Kidney capillary endothelial cell (primary cell): ENCODE data around the gene NPTXR.
"Not testable (repeated sequence)": the region's sequence is repeated elsewhere in the genome, so short reads cannot be mapped to it uniquely, and the experiment has no call there.

Source experiments
- DNase-seq: peaks from one replicate; pipeline ENCODE4 v3.0.0-alpha.2; 2018; ENCODE audit warnings: low spot score

The NPTXR gene

DNA sequence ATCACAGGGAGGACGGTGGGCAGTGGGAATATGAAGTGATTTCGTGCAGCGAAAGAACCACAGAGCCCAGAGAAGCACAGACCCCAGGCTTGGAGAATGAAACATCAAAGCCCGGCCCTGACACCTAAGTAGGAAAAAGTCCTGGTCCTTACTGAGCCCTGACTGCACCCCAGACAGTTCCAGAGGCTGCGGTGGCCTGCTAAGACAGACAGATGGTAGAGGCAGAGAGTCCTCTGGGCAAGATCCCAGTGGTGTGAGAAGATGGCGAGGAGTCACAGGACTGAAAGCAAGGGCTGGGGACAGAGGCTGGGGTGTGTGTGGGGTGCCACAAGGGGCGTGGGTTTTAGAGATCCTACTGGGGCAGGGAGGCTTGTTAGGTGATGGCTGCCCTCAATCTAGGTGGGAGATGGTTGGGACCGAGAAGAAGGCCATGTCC lies 24.5 kb upstream of the NPTXR start:
- no peak for DNase-seq

DNA sequence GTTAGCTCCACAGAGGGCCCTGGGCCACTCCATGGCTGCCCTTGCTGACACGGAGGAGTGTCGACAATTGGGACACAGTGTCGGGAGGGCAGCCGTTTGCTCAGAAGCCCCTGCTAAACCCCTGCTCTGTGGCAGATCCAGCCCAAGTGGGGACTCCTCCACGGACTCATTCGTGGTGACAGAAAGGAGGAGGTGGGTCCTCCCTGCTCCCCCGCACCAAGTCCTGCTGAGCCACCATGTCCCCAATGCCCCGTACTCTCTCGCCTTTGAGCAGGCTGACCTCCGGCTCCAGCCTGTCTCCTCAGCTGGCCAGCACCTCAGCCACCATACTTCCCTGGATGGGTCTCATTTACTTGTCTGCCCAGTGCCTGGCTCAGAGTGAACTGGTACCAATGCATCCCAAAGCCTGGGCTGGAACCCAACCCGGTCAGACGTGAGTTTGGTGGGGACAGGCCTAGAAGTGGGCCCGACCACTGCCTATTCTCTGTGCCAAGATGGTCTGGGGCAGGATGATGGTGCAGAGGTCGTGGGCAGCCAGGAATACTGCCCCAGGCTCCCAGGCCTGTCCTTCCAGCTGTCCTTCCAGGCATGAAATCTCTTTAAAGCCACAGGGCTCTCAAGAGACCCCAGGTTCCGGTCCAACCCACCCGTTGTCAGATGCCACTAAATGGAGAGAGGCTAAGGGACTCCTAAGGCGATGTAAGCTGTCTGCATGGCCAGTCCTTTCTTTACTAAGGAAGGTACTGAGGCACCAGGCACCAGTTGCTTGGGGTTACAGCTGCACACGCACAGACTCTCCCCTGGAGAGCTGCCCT lies 23.9 kb upstream of the NPTXR start:
- no peak for DNase-seq

DNA sequence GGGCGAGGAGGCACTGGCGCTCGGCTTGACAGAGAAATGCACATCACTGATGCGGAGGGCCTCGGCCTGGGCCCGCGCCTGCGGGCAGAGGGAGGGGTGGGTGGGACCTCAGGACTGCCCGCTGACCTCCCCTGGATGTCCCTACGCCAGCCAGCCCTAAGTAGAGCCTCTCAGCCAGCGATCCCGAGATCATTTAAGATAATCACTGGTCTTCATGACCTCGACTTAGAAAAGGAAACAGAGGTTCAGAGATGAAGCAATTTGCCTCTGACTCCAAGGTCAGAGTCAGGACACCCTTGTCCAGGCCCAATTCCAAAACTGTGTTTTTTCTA lies 23.3 kb upstream of the NPTXR start:
- no peak for DNase-seq

DNA sequence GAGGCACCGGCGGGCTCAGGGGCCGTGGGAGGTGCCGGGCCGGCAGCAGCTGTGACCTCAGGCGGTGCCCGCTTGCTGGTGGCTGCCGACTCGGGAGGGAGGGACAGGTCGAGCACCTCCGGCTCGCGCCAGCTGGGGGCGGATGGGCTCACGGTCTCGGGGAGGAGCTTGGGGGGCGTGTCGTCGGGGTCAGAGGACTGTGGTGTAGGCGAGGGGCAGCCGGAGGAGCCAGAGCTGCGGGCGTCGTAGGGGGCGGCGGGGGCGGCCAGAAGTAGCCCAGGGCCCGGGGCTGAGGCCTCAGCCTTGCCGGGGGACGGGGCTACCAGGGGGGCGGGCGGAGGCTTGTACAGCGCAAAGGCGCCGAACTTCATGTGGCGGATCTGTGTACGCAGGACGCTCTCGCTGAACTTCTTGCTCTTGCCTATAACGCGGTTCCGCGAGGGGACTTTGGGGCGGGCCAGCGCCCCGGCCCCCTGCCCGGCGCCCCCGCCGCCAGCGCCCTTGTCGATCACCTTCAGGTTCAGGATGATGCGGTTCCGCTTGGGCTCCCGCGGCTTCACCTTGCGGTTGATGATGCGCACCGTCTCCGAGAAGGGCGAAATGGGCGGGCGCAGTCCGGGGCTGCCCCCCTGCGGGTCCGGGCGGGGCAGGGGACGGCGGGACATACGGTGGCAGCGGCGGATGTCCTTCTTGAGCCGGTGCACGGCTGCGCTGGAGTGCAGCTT lies 22.7 kb upstream of the NPTXR start:
- DNase-seq = no peak

DNA sequence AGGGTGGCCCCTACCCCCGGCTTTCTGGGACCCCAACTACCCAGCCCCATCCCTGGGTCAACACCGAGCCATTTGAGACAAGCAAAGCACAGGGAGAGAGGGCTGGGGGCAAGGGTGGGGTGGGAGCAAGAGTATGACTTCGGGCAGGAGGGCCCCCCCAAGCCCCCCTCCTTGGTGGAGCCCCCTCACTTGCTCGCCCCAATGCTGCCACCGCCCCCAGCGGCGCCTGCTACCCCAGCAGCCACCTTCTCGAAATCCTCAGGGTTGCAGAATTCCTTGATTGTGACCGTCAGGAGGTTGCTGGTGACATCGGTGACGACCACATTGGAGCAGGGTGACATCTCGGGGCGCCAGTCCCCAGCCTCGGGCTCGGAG lies 22.2 kb upstream of the NPTXR start:
- no peak for DNase-seq

DNA sequence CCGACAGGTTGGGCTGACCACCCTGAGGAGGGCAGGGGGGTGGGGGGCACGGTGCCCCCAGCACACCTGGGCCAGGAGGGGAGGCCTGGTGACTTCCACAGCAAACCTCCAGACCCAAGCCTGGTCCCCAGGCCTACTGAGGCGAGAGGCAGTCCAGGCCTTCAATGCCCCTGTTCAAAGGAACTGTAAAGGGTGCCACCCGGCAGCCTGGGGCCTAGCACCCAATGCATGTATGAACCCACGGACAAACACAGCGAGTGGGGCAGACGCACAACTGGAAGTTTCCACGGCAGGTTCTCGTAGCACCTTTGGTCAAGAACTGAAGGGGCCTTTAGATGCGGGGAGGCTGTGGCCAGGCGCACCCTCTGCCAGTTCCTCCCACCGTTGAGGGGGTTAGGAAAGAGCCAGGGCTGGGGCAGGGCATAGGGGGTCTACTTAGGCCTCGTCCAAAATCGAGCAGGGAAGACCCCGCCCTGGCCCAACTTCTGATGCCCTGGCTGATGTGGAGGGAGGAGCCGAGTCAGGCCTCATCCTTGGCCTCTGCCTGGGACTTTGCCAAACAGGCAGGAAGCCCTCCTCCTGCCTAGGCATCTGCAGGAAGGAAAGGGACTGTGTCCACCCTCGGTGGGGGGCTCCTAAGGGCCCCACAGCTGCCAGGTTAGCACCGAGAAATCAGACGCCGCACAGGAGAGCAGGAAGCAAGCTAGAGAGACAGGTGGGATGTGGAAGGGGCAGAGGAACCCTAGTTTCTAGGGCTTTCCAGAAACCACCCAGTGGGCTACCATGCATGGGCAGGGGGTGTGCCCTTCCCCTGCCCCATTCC lies 21.6 kb upstream of the NPTXR start:
- no peak for DNase-seq

DNA sequence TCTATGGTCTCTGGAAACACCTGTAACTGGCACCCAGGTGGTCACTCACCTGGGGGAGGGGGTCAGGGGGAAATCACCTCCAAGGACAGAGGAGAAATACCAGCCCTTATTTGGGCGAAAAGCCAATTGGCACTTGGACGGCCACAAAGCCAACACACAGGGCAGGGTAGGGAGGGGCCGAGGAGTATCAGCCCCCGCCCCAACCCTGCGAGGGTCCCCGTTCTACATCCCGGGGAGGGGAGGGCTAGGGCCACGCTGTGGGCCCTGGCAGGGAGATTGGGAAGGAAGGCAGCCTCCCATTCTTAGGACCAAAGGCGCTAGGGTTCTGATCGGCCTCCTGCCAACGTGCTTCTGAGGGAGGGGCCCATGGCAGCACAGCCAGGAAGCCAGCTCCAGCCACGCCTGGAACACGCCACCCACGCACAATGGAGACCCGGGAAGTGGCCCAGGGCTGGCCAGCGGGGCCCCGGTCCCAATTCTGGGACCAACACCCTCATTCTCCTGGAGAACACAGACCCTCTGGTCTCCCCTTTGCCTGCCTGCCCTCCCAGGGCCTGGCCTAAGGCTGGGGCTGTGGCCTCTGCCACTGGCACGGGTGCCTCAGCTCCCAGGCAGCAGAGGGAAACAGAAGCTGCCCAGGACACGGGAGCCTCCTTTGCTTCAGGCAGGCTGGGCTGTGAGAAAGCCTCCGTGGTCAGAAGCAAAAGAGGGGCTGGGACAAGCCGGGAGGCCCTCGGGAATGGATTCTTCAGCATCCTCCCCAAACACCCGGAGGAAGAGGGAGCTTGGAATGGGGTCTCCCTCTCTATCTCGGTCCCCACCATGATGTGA lies 20.7 kb upstream of the NPTXR start:
- no peak for DNase-seq

DNA sequence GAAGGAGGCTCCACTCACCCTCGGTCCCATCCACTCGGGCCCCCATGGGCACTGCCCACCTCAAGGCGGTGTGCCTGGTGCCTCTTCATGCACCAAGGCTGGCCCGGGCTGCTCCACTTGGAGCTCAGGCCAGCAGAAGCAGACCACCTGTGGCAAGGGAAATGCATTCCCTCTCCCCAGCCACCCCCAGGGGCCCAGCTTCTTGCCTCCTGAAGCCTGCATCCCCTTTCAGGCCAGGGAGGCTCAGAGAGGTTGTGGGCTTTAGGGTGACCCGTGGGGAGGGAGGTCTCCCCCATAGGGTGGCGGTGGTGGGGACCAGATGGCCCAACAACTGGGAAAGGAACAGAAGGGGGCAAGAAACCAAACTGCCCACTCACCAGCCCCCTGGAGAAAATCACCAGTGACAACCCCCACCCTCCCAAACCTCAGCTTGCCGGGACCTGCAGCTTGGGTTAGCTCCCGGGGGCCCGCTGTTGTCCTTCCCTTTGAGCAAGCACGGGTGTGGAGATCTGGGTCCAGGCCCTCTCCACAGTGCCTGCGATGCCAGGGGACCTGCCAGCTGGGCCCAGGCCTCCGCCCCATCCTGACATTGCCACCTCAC lies 19.8 kb upstream of the NPTXR start:
- DNase-seq = no peak

DNA sequence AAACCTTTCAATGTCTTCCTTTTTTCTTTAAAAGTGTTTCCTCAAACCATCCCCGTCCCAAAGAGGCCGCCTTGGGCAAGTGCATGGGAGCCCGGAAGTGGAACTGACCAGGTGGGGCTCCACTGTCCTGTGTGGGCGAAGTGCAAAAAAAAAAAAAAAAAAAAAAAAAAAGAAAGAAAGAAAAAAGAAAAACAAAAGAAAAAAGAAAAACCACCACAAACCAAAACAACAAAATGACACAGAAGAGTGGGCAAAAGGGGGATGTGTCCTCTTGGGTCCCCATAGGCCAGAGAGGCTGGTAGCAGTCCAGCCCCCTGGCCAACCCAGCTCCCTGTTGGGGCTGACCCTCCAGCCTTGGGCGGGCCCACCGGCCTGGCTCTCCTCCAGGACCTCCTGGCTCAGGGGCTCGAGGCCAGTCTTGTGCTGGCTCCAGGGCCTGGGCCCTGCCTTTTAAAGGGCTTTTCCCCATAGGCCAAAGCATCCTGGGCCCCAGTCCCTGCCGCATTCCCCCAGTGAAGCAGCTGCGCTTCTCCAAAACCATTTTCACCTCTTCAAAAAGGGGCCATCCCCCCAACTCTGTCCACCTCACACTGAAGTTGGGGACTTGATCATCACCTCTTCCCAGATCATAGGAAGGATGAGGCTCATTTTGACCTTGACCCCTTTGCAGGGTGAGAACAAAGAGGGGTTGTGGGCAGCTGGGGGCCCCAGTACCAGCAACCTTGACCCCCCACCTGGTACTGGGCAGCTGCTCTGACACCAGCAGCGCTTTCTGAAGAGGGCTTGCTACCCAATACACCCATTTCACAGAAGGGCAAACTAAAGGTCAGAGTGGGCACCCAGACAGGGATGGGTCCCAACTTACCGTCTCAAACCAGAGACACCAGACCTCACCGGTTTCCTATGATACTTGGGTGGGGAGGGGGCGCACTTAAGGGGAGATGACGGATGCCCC lies 18.8 kb upstream of the NPTXR start:
- no peak for DNase-seq

DNA sequence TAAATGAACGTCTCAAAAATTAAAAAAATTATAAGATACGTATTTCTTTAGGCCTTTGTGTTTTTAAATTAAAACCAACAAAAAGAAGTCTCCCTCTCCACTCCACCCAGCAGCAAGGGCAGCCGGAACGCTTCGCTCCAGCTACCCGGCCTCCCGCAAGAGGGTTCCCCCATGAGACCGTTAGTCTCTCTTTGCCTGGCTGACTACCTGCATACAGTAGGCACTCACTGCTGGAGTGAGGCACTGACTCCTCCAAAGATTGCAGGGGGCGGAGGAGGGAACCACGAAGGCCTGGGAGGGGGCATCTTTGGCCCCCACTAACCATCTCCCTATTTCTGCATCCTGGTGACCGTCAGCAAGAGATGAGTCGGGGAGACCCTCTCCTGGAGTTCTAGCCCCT lies 18.1 kb upstream of the NPTXR start:
- no peak for DNase-seq

DNA sequence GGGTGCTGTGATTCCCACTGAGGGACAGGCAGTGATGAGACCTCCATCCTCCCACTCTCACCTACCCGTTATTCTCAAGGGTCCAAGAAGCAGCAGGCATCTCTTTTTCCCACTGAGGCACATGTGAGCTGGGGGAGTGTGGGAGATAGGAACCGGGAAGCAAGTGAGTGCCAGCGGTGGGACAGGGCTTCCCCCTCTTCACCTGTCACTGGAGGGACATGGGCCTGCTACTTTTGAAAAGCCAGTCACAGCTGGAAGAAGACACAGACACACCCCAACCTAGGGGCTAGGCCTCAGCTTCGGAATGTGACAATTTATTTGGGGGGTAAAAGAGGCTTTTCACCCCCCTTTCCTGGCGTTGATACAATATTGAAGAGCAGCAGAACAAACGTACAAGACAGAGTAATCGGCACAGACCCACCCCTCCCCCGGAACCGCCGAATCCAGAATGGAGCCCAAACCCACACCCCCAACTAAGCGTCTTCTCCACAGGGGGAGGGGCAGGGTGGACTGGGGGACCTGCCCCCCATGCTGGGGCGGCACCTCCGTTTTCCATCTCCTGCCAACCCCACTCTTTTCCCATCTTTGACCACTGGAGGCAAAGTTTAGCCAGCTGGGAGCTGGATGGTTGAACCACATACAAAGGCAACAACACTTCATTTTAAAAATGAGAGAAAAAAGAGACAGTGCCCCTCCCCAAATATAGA lies 17.5 kb upstream of the NPTXR start:
- DNase-seq = no peak

DNA sequence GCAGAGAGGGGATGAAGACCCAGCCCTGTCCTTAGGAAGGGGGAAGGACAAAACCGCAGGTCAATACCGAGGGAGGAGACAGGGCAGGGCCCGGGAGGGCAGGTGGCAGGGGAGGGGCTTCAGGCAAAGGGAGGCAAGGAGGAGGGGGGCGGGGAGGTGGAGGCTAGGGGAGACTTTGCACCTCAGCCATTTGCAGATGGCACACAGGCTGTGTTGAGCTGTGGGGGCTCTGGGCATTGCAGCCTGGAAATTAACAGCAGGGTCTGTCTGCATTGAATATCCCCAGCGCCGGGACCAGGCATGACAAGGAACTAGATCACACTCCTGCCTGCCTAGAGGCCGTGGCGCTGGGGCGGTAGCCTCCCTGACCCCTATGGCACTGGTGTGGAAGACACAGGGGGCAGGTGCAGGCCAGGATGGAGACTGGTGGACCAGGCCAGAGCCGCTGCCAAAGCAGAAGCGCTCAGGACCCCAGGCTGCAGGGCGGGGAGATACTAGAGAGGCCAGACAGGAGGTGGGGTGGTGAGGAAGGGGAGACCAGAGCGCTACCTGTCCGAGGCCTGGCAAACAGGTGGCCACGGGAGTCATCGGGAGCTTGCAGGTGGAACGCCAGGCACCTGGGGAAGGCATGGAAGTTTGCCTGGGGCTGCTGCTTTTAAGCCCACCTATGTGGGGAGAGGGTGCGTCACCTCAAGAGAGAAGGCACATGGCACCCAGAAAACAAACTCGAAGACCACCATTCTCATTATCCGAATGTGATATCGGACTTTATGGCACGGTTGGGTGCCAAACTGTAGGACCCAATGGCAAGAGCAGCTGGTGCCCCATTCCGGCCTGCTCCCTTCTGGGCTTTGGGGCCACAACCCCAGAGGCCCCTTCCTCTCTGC lies 16.7 kb upstream of the NPTXR start:
- no peak for DNase-seq

DNA sequence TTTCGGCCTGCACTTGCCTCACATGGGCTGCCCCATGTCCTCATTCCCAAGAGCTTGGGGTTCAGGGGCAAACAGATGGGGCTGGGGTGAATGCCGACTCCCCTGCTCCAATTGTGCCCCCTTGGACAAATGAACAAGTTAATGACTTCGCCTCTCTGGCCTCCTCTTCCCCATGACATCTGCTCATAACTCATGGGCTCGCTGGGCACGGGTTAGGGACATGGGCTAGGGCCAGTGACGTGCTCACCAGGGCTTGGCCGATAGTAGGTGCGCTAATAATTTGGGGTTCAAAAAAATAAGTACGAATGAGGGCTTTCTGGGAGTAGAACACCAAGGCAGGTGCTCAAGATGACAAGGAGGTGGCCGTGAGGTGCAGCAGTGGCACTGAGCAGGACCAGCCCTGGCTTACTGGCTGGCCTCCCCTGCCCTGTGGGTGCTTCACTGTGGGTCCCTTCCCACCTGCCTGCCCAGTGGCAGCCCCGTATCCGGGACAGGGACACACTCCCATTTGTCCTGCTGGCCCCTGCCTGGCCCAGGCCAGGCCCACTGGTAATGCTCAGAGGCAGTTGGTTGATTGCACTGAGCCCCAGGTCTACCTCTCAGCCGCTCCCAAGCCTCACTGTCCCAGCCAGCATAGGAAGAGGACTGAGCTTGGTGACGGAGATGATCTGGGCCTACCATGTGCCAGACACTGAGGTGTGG lies 15.9 kb upstream of the NPTXR start:
- no peak for DNase-seq

DNA sequence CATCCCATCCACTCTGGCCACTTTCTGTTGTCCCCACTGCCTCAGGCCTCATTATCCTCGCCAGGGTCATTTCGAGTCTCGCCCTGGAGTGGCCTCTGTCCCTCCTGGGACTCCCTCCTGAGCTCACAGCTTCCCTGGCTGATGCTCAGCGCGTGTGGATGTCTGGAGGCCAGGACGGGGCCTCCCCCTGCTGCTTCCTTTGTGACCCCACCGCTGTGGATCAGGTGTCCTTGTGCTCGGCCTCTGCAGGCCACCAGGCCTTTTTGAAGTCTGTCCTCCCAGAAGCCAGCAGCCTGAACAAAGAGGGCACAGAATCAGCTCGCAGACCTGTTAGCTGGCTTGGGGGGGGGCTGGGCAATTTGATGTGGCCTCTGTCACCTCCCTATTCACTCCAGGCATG lies 14.7 kb upstream of the NPTXR start:
- no peak for DNase-seq

DNA sequence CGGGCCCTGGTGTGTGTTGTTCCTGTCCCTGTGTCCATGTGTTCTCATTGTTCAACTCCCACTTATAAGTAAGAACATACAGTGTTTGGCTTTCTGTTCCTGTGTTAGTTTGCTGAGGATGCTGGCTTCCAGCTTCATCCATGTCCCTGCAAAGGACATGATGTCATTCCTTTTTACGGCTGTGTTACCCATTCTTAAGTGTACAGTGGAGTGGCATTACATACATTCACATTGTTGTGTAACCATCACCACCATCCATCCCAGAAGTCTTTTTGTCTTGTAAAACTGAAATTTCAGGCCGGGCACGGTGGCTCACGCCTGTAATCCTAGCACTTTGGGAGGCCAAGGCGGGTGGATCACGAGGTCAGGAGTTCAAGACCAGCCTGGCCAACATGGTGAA lies 10.6 kb upstream of the NPTXR start:
- DNase-seq = not testable (repeated sequence)

DNA sequence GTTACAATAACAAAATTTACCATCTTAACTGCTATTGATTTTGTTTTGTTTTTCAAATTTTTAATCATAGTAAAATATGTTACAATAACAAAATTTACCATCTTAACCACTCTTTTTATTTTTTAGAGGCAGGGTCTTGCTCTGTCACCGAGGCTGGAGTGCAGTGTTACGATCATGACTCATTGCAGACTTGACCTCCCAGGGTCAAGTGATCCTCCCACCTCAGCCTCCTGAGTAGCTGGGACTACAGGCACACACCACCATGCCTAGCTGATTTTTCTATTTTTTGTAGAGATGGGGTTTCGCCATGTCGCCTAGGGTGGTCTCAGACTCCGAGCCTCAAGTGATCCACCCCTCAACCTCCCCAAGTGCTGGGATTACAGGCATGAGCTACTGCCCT lies 10.1 kb upstream of the NPTXR start:
- DNase-seq = not testable (repeated sequence)

DNA sequence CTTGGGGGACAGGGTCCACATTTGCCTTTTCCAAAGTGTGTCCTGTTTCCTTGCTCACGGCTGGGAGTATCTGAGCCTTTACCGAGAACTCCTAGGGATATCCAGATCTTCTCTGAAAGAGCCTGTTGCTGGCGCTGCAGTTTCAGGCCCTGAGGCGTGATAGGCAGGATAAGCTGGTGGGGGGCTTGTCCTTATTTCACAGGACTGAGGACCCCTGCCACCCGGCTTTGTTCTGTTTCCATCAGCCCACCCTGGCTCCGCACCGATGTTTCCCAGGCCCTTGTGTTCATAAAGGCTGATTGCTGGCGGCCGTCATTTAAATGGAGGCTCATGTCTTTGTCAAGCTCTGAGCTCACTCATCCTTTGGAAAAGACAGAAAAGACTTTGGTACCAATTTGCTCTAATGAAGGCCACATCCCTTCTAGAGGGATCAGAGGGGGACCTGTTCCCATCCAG lies 9.4 kb upstream of the NPTXR start:
- no peak for DNase-seq

DNA sequence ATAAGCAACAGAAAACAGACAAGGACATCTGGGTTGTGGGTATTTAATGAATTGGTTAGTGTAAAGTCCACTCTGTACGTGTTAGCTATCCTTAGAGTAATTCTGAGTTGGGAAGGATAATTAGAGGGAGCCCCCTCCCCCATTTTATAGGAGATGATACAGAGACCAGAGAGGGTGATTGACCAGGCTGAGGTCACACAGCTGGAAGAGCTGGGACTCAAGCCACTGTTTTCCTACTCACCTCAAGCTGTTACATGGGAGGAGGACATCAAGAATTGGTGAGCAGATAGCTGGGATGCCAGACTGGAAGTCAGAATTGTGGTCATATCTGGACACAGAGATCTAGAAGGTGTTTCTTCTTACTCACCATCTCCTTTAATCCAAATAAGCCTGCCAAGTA lies 8.7 kb upstream of the NPTXR start:
- no peak for DNase-seq
